Spleen (tissue), 7 donors: Measurements from ENCODE around the gene PM20D2.

Experiments used
- POLR2AphosphoS5 ChIP-seq, 3 donors: sonication (generic); formaldehyde crosslinking; IDR thresholded peaks; one replicate each; pipeline ENCODE4 v1.5.1; 2017; ENCODE audit warnings: antibody characterized with exemption in 3 of 3
- TF ChIP-seq, protein P1 (sequence below), 11 experiments: fragments of 200-600 bp in 7 of 11; fragments of 450-650 bp in 4 of 11; sonication (generic) in 4 of 11; IDR thresholded peaks in 8 of 11; conservative IDR thresholded peaks in 3 of 11; 1 replicate in 7 of 11; 2 replicates in 4 of 11; pipeline versions ENCODE4 v1.4.0 to v1.8.0; 2016 to 2021; ENCODE audit warnings: antibody characterized with exemption in 11 of 11, inconsistent platforms in 4 of 11, mild to moderate bottlenecking in 1 of 11
- donor health status: DM: no; HTN: no; CAD: no; lungs with moderate emphysema.
- donor health status: DM: no; HTN: no; CAD: no.
- donor health status: DM: no; HTN: no; CAD: no.

DNA sequence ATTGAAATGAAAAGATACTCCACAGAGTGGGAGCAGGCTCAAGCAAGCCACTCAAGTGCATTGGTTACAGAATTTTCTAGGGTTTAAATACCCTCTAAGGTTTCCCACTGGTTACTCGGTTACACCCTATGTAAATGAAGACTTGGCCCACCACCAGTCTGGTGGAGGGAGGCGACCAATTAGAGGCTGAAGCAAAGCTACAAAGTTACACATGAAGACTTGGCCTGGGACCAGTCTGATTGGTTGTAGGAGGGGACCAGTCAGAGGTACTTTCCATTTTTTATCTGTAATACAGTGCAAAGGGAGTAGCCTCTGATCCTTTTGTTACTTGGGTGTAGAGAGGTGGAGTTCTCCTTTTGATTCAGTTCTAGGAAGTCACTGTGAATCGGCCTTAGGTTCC, 35.6 kb upstream of the PM20D2 start:
- TF ChIP-seq, protein P1, sequence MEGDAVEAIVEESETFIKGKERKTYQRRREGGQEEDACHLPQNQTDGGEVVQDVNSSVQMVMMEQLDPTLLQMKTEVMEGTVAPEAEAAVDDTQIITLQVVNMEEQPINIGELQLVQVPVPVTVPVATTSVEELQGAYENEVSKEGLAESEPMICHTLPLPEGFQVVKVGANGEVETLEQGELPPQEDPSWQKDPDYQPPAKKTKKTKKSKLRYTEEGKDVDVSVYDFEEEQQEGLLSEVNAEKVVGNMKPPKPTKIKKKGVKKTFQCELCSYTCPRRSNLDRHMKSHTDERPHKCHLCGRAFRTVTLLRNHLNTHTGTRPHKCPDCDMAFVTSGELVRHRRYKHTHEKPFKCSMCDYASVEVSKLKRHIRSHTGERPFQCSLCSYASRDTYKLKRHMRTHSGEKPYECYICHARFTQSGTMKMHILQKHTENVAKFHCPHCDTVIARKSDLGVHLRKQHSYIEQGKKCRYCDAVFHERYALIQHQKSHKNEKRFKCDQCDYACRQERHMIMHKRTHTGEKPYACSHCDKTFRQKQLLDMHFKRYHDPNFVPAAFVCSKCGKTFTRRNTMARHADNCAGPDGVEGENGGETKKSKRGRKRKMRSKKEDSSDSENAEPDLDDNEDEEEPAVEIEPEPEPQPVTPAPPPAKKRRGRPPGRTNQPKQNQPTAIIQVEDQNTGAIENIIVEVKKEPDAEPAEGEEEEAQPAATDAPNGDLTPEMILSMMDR (IDR thresholded peaks at IDR 0.05 in 8 of 11, conservative IDR thresholded peaks at IDR 0.05 in 3 of 11): no peak
- TF ChIP-seq POLR2AphosphoS5 (IDR thresholded peaks at IDR 0.05): no peak
